ENCODE results near the gene MRPL10. TPM values are rescaled to one million over a fixed set of nuclear protein-coding genes. Genes with fewer than 3 reads are reported as not detected.

Gene MRPL10
- total and polyA plus RNA-seq, 2 experiments from 2014 or later: 50.2 to 74.7 TPM

DNA sequence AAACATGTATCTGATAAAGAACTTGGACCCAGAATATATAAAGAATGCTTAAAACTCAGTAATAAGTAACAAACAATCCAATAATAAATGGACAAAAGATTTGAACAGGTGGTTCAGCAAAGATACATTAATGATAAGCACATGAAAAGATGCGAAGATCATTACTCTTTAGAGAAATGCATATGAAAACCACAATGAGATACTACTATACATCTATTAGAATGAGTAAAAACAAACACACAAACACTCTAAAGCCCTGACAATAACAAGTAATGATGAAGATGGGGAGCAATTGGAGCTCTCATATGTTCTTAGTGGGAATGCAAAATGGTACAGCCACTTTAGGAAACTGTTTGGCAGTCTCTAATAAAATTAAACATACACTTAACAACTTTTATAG, 38.9 kb downstream of the MRPL10 start (continued):
- TF ChIP-seq, protein P1, sequence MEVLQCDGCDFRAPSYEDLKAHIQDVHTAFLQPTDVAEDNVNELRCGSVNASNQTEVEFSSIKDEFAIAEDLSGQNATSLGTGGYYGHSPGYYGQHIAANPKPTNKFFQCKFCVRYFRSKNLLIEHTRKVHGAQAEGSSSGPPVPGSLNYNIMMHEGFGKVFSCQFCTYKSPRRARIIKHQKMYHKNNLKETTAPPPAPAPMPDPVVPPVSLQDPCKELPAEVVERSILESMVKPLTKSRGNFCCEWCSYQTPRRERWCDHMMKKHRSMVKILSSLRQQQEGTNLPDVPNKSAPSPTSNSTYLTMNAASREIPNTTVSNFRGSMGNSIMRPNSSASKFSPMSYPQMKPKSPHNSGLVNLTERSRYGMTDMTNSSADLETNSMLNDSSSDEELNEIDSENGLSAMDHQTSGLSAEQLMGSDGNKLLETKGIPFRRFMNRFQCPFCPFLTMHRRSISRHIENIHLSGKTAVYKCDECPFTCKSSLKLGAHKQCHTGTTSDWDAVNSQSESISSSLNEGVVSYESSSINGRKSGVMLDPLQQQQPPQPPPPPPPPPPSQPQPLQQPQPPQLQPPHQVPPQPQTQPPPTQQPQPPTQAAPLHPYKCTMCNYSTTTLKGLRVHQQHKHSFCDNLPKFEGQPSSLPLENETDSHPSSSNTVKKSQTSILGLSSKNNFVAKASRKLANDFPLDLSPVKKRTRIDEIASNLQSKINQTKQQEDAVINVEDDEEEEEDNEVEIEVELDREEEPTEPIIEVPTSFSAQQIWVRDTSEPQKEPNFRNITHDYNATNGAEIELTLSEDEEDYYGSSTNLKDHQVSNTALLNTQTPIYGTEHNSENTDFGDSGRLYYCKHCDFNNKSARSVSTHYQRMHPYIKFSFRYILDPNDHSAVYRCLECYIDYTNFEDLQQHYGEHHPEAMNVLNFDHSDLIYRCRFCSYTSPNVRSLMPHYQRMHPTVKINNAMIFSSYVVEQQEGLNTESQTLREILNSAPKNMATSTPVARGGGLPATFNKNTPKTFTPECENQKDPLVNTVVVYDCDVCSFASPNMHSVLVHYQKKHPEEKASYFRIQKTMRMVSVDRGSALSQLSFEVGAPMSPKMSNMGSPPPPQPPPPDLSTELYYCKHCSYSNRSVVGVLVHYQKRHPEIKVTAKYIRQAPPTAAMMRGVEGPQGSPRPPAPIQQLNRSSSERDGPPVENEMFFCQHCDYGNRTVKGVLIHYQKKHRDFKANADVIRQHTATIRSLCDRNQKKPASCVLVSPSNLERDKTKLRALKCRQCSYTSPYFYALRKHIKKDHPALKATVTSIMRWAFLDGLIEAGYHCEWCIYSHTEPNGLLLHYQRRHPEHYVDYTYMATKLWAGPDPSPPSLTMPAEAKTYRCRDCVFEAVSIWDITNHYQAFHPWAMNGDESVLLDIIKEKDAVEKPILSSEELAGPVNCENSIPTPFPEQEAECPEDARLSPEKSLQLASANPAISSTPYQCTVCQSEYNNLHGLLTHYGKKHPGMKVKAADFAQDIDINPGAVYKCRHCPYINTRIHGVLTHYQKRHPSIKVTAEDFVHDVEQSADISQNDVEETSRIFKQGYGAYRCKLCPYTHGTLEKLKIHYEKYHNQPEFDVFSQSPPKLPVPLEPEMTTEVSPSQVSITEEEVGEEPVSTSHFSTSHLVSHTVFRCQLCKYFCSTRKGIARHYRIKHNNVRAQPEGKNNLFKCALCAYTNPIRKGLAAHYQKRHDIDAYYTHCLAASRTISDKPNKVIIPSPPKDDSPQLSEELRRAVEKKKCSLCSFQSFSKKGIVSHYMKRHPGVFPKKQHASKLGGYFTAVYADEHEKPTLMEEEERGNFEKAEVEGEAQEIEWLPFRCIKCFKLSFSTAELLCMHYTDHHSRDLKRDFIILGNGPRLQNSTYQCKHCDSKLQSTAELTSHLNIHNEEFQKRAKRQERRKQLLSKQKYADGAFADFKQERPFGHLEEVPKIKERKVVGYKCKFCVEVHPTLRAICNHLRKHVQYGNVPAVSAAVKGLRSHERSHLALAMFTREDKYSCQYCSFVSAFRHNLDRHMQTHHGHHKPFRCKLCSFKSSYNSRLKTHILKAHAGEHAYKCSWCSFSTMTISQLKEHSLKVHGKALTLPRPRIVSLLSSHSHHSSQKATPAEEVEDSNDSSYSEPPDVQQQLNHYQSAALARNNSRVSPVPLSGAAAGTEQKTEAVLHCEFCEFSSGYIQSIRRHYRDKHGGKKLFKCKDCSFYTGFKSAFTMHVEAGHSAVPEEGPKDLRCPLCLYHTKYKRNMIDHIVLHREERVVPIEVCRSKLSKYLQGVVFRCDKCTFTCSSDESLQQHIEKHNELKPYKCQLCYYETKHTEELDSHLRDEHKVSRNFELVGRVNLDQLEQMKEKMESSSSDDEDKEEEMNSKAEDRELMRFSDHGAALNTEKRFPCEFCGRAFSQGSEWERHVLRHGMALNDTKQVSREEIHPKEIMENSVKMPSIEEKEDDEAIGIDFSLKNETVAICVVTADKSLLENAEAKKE (CRISPR knock-in tag; IDR thresholded peaks at IDR 0.05): no peak
- TF ChIP-seq, protein P2, sequence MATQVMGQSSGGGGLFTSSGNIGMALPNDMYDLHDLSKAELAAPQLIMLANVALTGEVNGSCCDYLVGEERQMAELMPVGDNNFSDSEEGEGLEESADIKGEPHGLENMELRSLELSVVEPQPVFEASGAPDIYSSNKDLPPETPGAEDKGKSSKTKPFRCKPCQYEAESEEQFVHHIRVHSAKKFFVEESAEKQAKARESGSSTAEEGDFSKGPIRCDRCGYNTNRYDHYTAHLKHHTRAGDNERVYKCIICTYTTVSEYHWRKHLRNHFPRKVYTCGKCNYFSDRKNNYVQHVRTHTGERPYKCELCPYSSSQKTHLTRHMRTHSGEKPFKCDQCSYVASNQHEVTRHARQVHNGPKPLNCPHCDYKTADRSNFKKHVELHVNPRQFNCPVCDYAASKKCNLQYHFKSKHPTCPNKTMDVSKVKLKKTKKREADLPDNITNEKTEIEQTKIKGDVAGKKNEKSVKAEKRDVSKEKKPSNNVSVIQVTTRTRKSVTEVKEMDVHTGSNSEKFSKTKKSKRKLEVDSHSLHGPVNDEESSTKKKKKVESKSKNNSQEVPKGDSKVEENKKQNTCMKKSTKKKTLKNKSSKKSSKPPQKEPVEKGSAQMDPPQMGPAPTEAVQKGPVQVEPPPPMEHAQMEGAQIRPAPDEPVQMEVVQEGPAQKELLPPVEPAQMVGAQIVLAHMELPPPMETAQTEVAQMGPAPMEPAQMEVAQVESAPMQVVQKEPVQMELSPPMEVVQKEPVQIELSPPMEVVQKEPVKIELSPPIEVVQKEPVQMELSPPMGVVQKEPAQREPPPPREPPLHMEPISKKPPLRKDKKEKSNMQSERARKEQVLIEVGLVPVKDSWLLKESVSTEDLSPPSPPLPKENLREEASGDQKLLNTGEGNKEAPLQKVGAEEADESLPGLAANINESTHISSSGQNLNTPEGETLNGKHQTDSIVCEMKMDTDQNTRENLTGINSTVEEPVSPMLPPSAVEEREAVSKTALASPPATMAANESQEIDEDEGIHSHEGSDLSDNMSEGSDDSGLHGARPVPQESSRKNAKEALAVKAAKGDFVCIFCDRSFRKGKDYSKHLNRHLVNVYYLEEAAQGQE (IDR thresholded peaks at IDR 0.05; ENCODE audit: unreplicated experiment): no peak
- TF ChIP-seq EZH2phosphoT487 (IDR thresholded peaks at IDR 0.05; ENCODE audit: unreplicated experiment) (no peak), ZNF114 (CRISPR knock-in tag; IDR thresholded peaks at IDR 0.05) (no peak), POLR2AphosphoS5 (IDR thresholded peaks at IDR 0.05; ENCODE audit: low read depth) (no peak), NANOG (IDR thresholded peaks at IDR 0.05; ENCODE audit: borderline replicate concordance) (no peak), JUNB (IDR thresholded peaks at IDR 0.05; ENCODE audit: unreplicated experiment) (no peak), CREB1 (CRISPR knock-in tag; IDR thresholded peaks at IDR 0.05; ENCODE audit: low read depth) (no peak)

Data from GM23338 (cell line).